ENCODE data around the gene FTO.

The FTO gene

DNA sequence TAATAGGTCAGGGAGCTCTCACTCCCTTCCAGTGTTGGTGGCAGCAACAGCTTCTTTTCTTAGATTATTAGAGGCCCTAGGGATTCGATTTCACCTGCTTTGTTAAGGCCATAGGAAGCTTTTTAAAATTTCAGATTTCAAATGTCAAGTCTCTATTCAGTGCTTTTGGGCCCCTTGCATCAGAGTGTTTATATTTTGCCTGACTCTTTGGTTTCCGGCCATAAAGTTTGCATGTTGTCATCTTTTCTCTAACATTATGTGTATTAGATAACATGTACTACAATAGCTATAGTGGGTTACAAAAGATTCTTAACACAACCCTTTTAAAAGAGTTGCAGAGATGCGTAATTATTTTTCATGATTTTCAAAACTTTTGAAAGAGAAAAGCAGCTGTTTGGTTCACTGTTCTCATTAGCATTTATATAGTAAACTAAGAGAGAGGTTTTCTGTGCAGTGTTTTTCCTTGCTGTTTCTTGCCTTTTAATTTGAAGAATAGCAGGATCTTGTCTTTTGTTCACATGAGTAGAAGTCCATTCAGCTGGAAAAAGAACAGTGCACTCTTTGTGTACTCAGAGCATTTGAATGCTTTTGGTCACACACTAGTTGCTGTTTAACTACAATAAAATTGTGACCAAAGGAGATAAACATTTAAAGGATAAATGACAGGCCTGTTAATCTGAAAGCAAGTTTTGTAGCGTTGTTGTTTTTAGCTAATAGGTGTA is 52.5 kb downstream of the FTO start:
- no peak for DNase-seq

DNA sequence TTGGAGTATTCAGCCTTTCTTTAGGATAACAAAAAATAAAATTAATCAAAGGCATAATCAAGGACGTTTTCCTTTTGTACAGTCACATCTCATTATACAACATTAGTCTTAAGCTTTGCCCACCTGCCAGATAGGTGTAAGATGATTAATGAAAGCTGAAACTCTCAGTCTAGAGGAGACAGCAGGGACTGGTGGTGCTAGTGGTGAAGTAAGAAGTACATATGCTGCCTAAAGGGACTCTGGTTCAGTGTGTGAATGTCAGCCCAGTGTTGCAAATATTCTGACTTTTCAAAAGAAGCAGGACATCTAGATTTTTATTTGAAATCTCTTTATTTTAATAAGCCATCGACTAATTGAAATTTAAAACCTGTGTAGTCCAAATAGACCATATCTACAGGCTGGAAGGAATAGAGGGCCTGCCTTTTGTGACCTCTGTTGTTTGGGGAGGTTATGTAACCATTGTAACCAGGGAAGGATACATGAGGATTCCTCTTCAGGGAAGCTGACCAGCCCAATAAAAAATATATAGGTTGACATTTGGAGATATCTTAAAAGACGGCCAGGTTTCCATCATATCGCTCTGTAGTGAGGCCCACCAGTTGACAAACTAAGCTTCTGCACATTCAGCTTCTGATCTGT is 54.1 kb downstream of the FTO start:
- DNase-seq: no peak

DNA sequence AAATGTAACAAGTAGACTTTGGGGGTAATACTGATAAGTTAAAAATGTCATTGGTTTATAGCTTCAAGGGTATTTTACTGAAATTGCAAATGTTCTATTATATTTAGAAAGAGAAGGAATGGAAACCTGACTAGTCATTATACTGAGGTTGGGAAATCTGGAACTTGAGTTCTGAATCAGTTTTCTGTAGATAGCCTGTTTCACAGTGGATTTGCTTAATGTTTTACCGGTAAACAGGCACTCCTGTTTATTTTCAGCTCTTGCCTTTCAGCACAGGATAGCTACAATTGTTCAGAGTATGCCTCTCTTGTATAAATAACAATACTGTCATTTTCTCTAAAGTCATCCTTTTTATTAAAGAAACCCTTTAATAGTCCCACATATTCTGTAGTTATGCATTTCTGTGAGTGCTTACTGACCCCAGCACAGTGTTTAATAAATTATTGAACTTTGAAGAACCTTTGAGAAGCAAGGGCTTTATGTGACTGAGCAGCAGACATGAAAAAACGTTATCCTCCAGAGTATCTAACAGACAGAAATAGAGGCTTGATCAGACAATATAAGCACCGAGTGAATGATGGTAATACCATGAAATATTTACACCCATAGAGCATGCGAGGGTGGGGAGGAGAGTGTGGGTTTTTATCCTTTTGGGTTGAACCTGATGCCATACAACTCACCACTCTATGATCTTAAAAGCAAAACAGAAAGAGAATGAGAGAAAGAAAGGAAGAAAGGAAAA is 58.2 kb downstream of the FTO start:
- no peak for DNase-seq

DNA sequence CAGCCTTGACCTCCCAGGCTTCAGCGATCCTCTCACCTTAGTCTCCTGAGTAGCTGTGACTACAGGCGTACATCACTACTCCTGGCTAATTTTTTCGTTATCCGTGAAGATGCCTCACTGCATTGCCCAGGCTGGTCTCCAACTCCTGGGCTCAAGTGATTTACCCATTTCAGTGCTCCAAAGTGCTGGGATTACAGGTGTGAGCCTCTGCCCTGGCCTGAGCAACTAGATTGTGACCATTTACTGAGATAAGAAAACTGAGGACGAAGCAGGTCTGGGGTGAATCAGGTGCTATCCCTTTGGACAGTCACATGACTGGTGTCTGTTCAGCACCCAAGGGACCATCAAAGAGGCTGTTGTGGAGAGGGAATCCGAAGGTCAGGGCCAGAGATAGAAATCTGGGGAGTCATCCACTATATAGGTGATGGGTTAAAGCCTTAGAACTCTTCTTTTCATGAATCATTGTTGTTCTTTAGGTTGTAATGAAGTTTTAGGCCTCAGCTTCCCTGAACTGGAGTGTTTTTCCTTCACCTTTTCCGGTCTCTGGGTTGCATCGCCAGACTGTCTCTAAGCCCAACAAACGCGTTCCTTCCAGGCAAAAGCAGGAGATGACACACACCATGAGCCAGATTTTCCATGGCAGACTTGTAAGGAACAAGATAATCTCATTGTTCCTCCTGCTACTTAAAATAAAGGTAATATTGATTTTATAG is 62.5 kb downstream of the FTO start:
- DNase-seq: no peak

DNA sequence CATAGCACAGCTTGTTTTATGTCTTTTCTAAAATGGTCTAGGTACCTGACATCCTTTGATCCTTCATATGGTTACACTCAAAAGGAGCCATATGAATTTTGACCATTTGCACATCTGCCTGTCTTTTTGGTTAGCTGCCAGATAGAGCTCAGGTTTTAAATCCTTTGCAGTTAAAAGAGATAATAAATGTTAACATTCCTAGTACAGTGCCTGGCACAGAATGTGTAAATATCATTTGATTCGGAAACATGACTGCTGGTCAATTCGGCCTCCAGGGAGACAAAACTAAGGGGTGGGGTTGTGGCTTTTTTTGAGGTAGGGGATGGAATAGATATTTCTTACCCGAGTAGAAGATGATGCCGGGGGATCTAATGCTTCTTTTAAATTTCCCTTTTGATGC is 64.2 kb downstream of the FTO start:
- DNase-seq: no peak

DNA sequence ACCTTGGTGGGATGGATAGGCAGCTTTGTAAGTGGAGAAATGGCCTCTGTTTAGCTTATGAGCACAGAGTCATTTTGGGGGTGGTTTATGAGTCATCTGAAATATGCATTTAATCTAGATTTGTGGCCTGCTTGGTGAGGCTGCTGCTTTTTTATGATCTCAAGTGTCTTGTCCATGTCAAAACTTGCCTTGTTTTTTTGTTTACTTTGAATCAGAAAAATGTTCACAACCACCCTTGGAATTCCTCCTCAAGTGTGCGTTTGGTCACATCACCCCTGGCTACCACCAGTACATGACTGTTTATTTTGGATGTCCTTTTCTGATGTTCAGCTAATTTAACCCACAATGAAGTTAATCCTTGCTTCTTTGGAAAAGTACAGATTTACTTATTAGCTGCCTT is 64.6 kb downstream of the FTO start:
- DNase-seq: peak; percentile 61

DNA sequence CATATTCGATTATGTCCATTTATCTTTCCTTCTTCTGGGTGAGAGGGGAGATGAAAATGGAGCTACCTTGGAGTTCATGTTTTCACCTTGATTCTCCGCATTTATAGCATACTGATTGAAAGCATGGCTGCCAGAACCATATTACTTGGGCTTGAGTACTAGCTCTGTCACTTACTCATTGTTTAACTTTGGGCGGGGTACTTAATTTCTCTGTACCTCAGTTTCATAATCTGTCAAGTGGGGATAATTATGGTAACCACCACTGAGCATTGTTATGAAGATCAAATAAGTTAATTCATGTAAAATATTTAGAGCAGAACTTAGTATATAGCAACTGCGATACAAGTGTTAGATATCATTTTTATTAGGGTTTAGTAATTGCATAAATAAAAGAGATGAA is 65.2 kb downstream of the FTO start:
- DNase-seq: no peak

DNA sequence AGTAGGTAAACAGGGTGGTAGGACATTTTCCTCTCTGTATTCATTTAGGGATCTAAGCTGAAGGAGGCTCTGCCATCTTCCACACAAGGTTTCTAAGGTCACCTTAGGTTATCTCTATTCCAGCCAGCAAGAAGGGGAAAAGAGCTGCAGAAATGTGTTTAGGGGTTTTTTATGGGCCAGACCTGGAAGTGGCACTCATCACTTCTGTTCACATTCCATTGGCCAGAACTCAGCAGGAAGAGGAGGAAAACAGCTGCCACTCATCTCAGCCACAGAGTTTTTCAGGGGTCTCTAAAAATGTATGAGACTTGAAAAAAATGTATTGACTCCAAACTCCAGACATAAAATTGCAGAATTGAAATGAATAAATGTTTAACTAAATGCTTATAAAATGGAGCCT is 65.8 kb downstream of the FTO start:
- DNase-seq: no peak

DNA sequence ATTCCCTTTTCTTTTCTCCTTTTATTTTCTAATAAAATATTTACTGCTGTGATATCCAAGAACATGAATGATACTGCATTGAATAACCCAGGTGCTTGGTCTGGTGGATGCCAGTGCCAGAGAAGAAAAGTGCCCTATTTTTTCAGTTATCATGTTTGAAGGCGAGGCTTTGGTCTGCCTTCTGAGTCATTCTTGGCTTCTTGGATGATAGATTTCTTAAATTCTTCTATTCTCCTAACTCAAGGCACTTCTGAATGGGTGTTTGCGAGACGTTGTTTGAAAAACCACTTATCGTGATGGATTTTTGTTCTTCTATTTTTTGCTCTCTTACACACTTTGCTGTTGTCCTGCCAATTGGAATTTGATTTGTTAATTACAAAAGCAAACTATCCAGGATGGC is 66.7 kb downstream of the FTO start:
- no peak for DNase-seq

DNA sequence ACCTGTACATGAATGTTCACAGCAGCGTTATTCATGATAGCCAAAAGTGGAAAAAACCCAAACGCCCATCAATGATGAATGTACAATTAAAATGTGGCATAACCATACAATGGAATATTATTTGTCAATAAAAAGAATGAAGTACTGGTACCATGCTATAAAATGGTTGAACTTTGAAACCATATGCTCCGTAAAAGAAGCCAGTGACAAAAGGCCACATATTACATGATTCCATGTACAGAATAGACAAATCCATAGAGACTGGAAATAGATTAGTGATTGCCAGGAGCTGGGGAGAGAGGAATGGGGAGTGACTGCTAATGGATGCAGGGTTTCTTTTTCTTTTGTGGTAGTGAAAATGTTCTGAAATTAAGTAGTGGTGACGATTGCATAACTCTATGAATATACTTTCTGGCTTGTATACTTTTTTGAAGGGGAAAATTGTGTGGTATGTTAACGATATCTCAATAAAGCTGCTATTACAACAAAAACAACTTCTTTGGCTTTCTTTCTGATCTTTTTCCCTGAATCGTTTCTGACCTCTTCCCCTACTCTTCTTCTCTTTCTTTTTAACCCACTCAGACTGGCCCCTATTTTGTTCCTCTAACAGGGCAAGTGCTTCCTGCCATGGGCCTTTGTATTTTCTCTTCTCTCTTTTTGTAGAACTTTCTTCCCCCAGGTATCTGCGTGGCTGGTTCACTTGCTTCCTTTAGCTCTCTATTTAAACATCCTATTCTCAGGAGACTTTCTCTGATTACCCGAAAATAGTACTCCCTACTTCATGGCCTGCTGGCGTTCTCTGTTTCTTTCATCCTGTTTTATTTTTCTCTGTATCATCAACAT is 67.9 kb downstream of the FTO start:
- no peak for DNase-seq

DNA sequence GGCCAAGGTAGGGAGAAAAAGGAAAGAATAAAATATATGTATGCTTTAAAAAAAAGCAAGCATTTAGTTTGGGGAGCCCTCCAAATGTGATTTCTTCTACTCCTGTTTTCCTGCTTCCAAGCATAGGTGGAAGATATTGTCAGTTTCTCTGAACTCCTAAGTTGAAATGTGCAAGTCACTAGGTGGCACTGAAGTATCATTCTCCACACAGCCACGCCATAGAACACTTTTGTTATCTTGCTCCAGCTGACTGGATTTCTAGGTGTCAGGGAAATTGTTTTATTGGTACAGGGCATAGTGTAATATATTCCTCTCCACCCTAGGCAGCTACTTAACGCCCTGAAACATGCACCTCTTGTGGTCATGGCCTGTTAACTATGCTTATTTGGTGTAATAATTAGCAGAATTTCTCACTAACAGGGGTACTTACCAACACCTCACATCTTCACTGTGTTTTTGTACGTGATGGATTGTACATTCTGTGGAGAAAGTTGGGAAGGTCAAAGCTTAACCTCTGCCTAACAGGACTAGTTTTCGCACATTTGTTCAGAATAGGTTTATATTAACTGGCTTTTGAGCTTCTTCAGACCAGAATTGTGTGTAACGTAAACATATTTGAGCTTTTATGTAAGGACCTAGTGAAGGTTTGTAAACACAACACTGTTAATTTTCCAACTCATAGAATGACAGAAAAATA is 69.3 kb downstream of the FTO start:
- peak; percentile 11 for DNase-seq

DNA sequence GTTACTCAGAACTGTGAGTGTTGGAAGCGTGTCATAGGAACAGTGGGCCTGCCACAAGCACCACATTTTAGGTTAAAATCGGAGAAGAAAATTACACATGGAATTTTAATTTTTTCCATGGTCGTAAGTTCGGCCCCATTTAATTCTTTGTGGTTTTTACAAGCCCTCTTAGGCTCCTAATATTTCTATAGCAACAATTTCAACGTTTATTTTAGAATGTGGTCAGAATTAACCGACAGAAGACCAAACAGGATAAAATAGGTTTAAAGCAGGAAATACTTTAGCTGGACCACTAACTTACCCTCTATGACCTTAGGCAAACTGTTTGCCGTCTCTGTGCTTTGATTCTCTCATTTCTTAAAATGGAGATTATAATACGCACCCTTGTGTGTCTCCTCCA is 69.9 kb downstream of the FTO start:
- DNase-seq: no peak

DNA sequence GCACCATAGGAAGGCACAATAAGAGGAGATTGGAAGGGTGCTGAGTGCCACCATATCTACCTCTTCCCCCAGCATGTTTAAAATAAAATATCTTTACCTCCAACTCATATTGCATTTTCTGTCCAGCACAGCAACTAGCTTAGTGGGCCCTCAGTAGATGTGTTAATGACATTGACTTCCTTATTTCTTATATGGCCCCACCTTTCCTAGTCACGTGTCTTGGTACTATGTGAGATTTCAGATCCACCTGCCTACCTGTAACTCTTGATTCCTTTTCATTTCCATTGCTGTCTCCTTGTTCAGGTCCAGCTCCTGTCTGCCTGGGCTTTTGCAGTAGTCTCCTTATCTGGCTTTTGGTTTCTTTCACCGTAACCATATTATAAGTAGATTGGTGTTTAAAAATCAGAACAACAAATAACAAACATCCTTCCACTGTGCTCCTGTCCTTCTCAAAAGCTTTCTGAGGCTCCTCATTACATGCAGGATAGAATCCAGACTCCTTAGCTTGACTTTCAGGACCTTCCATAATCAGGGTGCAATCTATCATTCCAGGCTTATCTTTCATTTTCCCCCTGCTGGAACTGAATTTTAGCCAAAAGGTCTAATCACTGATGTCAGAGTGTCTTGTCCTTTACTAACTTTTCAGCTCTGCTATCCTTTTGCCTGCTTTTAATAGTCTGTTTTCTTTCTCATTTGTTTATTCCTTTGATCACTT is 71.3 kb downstream of the FTO start:
- DNase-seq: no peak

DNA sequence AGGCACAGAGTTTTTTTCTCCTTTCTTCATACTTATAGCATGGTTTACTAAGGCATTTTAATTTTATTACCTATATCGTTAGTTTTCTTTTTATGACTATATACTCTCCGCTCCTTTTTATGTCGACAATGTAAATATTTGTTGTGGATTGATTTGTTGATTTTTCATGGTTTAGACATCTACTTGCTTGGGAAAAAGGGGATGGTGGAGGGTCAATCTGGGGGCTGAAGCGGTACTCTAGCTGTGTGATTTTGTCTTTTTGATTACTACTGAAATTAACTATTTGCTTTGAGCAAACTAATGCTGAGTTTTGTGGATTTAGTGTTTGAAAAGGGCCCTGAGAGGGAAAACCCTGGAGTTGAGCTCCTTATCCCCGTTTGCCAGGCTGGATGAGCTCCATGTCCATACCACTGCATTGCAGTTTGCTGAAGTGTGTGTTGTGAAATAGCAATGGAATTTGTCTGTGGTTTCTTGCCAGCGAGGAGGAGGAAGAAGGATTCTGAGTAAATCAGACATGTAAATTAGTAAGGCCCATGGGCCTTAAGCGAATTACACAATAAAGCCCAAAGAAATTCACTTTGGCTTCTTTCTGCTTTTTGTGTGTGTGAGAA is 72.0 kb downstream of the FTO start:
- DNase-seq: peak; percentile 49

DNA sequence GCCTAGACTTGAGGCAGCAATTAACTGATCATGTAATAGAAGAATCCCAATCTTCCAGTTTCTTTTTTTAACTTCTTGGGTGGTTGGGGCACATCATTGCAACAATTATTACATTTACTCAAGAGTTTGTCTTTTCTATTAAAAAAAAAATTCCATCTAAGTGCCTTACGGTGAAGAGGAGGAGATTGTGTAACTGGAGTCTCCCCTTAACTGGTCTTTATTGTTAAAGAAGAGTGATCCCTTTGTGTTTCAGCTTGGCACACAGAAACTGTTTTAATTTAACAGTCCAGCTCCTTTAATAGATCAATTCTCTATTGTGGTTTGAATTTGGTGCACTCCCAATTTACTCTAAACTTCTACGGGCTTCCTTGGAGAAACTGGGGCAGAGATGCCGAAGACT is 75.2 kb downstream of the FTO start:
- DNase-seq: no peak

DNA sequence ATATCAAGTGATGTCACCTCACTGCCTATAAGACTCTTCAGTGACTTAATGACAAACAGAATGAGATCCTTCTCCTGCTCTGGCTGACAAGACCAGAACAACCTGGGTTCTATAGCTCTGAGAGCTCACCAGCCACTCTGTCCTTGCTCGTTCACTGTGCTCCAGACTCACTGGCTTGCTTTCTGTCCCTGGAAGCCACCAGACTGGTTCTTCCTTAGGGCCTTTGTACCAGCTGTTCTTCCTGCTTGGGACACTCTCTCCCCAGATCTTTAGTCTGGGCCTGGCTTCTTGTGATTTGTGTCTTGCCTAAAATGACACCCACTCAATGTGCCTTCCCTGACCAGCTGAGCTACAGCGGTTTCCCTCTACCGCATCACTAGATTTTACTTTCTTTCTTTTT is 76.1 kb downstream of the FTO start:
- DNase-seq: no peak

DNA sequence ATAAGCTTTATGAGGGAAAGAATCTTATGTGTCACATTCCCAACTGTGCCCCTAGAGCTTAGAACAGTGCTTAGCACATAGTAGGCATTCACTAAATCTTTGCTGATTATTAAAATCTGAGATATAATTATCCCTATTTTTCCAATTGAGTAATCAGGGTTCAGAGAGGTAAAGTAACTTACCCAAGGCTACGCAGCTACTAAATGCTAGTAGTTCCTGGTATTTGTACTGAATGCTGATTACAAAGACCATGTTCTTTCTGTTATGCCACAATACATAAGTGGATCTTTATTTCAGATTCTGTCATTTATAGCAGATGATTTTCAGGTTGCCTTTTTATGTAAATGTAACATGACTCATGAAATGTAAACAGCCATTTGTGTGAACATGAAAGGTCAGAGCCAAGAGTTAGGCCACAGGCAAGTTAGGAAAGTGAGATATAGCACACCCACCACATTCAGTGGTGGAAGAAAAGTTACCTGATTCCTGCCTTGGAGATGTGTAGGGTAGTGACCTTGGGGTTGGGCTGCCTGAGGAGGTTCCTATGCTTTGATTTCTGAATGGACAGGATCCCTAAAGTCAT is 77.2 kb downstream of the FTO start:
- no peak for DNase-seq

DNA sequence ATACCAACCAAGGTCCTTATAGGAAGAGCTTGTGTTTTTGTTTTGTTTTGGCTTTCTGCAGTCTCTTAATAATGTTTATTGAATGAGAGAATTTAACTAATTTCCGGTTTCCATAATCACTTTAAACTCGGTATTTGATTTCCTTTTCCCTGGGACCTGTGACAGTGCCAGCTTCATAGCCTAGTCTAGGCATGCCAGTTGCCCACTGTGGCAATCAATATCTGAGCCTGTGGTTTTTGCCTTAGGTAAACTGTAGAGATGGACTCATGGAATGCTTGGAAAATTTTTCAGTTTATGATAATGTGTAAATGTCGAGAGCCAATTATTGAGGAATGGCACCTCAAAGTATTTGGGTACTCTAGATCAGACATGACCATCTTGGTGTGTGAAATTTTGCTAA is 78.2 kb downstream of the FTO start:
- DNase-seq: no peak

DNA sequence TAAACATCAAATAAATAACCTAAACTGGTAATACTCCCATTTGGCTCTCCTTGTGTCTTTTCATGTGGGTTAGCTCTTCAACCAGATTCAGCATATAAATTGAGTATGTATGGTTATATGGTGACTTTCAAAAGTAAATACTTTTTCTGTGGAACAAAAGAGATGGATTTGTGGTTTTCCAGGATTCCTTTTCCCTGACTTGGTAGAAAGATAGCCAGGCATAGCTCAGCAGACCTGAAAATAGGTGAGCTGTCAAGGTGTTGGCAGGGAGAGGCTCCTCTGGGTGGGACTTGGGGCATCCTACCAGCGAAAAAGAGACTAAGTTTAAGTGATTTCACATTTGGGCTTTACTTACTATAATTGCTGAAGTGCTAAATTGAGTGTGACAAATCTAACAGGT is 80.3 kb downstream of the FTO start:
- DNase-seq: no peak

DNA sequence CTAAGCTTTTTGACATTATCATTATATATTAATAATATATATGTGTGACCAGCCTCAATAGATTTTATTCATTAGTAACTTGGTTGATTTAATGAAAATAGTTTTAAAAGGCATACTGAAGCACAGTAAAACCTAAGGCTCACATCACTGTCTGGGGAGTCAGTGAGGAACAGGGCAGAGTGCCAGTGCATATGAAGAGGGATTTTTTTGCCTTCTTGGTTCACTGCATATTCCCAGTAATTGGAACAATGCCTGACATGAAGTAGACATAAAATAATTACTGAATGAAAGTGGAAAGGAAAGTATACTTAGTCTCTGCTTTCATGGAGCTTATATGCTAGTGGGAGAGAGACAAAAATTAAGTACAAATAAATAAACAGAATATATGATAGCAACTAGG is 81.1 kb downstream of the FTO start:
- DNase-seq: no peak

DNA sequence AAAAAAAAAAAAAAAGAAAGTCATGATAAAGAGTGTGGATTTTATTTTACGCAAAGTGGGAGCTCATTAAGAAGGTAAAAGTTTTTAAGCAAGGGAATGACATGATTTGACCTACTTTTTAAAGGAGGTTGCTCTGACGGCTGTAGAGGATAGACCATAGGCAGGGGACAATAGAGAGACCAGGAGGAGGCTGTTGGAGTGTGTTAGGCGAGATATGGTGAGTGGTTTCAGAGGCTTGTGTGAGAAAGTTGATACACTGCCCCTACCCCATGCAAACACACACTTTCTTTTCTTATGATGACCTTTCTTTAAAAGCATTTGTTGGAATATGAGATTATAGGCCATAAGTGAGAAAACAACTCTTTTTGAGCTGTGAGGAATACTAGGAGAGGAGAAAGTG is 82.0 kb downstream of the FTO start:
- DNase-seq: no peak
